Esophagus squamous epithelium (tissue), 4 donors: ENCODE measurements around the gene AOPEP.

Source experiments
- CTCF ChIP-seq, 6 experiments: fragments of 450-650 bp in 4 of 6; fragments of 200-600 bp in 2 of 6; sonication (generic) in 2 of 6; IDR thresholded peaks; one replicate each; pipeline ENCODE4 v1.5.1; 2016 to 2019; ENCODE audit warnings: antibody characterized with exemption in 6 of 6, mild to moderate bottlenecking in 4 of 6, moderate library complexity in 4 of 6
- POLR2A ChIP-seq, 4 donors: fragments of 450-650 bp; IDR thresholded peaks; one replicate each; pipeline ENCODE4 v1.6.1; 2017; ENCODE audit warnings: antibody characterized with exemption in 4 of 4, mild to moderate bottlenecking in 4 of 4, moderate library complexity in 3 of 4

GRCh38 chr9:94855903-94856302 is 129.4 kb downstream of the AOPEP start:
- no peak for TF ChIP-seq CTCF (IDR thresholded peaks at IDR 0.05)
- TF ChIP-seq POLR2A (IDR thresholded peaks at IDR 0.05): no peak
